Measurements from ENCODE around the gene GSS. TPM values are rescaled to one million over a fixed set of nuclear protein-coding genes. Genes with fewer than 3 reads are reported as not detected.

Gene GSS
- total RNA-seq, 4 donors from 2014 or later, result 49.9 to 56.7 (median 52.9) TPM

DNA sequence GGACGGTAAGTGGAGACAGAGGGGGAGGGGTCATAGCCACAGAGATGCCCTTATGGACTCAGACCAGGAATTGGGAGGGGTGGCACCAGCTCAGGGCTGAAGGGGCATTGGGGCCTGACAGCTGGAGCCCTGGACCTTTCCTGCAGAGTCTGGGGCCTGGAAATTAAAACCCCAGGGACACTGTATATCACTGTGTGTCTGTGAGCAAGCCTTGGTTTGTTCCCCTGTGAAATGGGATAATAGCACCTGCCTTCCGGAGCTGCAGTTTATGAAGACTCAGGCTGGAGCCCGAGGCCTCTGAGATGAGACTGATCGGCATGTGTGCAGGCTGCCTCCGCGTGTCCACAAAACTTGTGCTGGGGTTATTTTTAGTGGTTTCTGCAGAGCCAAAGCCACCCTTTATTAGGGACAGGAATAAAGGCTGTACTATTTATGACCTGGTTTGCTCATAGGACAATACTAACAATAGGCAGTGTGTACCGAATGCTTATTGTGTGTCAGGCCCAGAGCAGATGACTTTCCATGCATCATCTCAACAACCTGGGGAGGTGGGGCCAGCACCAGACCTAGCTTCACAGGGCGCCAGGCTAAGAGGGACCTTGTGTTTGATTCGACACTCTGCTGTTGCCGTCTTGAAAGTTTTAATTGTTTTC, 22.6 kb upstream of the GSS start:
- TF ChIP-seq CTCF (IDR thresholded peaks at IDR 0.05) (no peak), POLR2A (IDR thresholded peaks at IDR 0.05) (no peak)
- WGBS, 2 donors, result 74 to 86% methylated on average over 10 of the region's 10 CpGs
- intact Hi-C loops (cut with DNase I; ENCODE audit: low total_unique reads), result no loop called here
- no peak for DNase-seq (ENCODE audit: low spot score in 2 of 2)
- H3K4me3 ChIP-seq (ENCODE audit: low read depth, poor library complexity, severe bottlenecking), result no peak overlapping the region

GRCh38 chr20:34977365-34978091, 21.9 kb upstream of the GSS start:
- TF ChIP-seq CTCF (IDR thresholded peaks at IDR 0.05) (no peak), POLR2A (IDR thresholded peaks at IDR 0.05) (no peak)
- no peak for DNase-seq (ENCODE audit: low spot score in 2 of 2)
- no peak overlapping the region for H3K4me3 ChIP-seq (ENCODE audit: low read depth, poor library complexity, severe bottlenecking)
- intact Hi-C loops (cut with DNase I; ENCODE audit: low total_unique reads), result no loop called here
- WGBS, 2 donors, result 51 to 62% methylated on average over 17 of the region's 17 CpGs

GRCh38 chr20:34976286-34976685, 20.7 kb upstream of the GSS start:
- WGBS, 2 donors, result 78 to 80% methylated on average over 12 of the region's 12 CpGs
- H3K4me3 ChIP-seq (ENCODE audit: low read depth, poor library complexity, severe bottlenecking), result no peak overlapping the region
- DNase-seq (ENCODE audit: low spot score in 2 of 2), result no peak
- intact Hi-C loops (cut with DNase I; ENCODE audit: low total_unique reads), result no loop called here
- no peak for TF ChIP-seq CTCF (IDR thresholded peaks at IDR 0.05)
- TF ChIP-seq POLR2A (IDR thresholded peaks at IDR 0.05), result no peak

DNA sequence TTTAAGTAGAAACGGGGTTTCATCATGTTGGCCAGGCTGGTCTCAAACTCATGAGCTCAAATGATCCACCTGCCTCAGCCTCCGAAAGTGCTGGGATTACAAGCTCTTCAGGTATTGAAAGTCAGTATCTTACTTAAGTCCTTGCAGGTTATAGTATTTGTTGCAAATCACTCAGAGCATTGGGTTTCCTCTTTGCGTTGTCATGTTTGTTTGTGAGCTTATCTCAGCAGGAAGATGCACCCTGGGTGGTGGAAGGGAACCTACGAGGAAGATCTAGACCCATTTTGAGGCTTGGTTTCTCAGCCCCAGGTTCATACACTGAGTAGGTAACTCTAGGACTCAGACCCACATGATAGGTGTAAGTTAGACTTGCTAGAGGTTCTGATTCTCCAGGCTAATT, 18.6 kb upstream of the GSS start:
- H3K4me3 ChIP-seq (ENCODE audit: low read depth, poor library complexity, severe bottlenecking), result no peak overlapping the region
- TF ChIP-seq CTCF (IDR thresholded peaks at IDR 0.05), result no peak
- TF ChIP-seq POLR2A (IDR thresholded peaks at IDR 0.05), result no peak
- 79 to 85% methylated on average over 4 of the region's 4 CpGs for WGBS, 2 donors
- DNase-seq (ENCODE audit: low spot score in 2 of 2), result no peak
- intact Hi-C loops (cut with DNase I; ENCODE audit: low total_unique reads), result no loop called here

- no peak for DNase-seq (ENCODE audit: low spot score in 2 of 2)
- H3K4me3 ChIP-seq (ENCODE audit: low read depth, poor library complexity, severe bottlenecking), result no peak overlapping the region
- WGBS, 2 donors, result 83 to 88% methylated on average over 10 of the region's 10 CpGs
- intact Hi-C loops (cut with DNase I; ENCODE audit: low total_unique reads), result no loop called here
- TF ChIP-seq POLR2A (IDR thresholded peaks at IDR 0.05) (no peak), CTCF (IDR thresholded peaks at IDR 0.05) (no peak)
Measured at GRCh38 chr20:34971561-34972235, 16.1 kb upstream of the GSS start.
